Measurements from ENCODE around the gene B3GAT1.

B3GAT1 gene

DNA sequence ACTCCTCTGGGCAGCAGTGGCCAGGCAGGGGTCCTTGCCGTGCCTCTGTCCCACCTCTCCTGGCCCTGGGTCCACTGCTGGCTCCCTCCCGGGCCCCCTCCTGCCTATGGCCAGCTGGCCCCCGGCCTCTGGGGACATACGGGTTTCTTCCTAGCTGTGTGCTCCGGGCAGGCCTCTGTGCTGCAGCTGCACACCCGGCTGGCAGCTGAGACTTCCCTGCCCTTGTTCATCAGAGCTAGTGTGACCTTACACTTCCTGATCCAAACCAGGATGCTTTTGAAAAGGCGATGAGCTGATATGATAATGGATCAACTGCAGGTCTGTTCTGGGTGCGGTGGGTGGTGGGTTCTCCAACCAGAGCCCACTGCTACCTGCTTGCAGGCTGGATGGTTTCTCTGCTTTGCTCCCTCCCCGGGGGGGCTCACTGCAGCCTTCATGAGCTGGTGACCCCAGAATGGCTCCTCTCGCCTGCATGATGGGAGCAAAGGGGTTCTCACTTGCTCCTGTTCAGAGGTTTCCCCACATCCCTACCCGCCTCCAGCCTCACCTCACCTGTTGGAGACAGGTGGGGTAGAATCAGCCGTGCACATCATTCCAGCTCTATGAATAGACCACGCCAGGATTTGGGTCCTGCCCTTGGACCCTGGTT is 13.3 kb downstream of the B3GAT1 start:
- Histone ChIP-seq H3K36me3 (ENCODE audit: insufficient read depth, low read length) (no peaks in the 10 kb centered on the region), H2AFZ (ENCODE audit: low read length, unreplicated experiment) (no peak overlapping the region), H3K4me1 (ENCODE audit: control insufficient read depth, insufficient read depth, low read length, unreplicated experiment) (no peaks in the 10 kb centered on the region), H3K79me2 (ENCODE audit: control insufficient read depth, insufficient read depth, low read length, unreplicated experiment) (no peaks in the 10 kb centered on the region), H3K27ac (ENCODE audit: low read depth, low read length) (no peak overlapping the region), H3K27me3 (ENCODE audit: insufficient read depth, low read length) (no peaks in the 10 kb centered on the region), H3K4me3 (ENCODE audit: low read depth, low read length) (no peak overlapping the region)

DNA sequence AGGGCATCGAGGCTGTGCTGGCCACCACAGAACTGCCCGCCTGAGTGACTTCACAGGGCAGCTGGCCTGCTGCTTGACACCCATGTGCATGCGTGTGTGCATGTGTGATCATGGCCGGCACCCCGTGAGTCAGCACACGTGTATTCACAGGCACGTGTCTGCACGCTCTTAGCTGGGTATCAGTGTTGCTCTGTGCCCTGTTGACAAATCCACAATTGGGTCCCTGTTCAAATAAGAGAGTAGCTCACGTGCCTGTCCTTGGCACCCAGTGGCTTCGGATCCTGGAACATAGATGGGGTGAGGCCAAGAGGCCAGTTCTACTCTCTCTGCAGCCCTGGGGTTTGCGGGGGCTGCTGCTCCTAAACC is 14.0 kb downstream of the B3GAT1 start:
- H3K27me3 ChIP-seq (ENCODE audit: insufficient read depth, low read length), result no peaks in the 10 kb centered on the region
- H3K4me1 ChIP-seq (ENCODE audit: control insufficient read depth, insufficient read depth, low read length, unreplicated experiment), result no peaks in the 10 kb centered on the region
- H2AFZ ChIP-seq (ENCODE audit: low read length, unreplicated experiment), result no peak overlapping the region

DNA sequence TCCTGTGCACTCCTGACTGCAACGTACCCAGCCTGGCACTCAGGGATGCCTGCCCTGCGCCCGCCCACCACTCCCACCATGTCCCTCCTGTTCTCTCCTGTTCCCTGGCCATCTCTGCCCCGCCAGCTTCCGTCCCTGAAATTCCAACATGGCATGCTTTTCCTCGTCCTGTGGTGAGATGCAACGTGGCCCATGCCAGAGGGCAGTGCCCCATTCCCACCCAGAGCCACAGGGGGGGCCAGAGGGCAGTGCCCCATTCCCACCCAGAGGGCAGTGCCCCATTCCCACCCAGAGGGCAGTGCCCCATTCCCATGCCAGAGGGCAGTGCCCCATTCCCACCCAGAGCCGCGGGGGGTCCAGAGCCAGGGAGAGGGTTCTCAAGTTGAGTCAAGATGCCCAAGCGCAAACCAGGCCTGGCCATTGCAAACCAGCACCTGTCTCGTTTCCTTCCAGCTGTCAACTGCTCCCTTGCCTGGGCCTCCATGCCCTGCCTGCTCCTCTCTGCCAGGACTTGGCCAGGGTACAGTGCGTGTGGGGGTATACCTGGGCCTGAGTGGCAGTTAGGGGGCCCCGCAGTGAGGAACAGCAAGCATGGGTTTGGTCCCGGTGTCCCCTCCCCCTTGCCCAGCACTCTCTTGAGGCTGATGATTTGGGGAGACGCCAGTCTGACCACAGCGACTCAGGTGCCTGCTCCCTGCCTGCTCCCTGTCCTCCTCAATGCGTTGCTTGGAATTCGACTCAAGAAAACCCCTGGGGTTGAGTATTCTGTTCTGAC is 14.6 kb downstream of the B3GAT1 start:
- H2AFZ ChIP-seq (ENCODE audit: low read length, unreplicated experiment), result no peak overlapping the region
- no peaks in the 10 kb centered on the region for H3K36me3 ChIP-seq (ENCODE audit: insufficient read depth, low read length)
- no peaks in the 10 kb centered on the region for H3K79me2 ChIP-seq (ENCODE audit: control insufficient read depth, insufficient read depth, low read length, unreplicated experiment)
- no peak overlapping the region for H3K4me3 ChIP-seq (ENCODE audit: low read depth, low read length)
- H3K27me3 ChIP-seq (ENCODE audit: insufficient read depth, low read length), result no peaks in the 10 kb centered on the region
- no peaks in the 10 kb centered on the region for H3K4me1 ChIP-seq (ENCODE audit: control insufficient read depth, insufficient read depth, low read length, unreplicated experiment)
- no peak overlapping the region for H3K27ac ChIP-seq (ENCODE audit: low read depth, low read length)

More for the DNA sequence above, 14.0 kb downstream of the B3GAT1 start:
- H3K27ac ChIP-seq (ENCODE audit: low read depth, low read length), result no peak overlapping the region
- no peaks in the 10 kb centered on the region for H3K36me3 ChIP-seq (ENCODE audit: insufficient read depth, low read length)
- no peak overlapping the region for H3K4me3 ChIP-seq (ENCODE audit: low read depth, low read length)
- no peaks in the 10 kb centered on the region for H3K79me2 ChIP-seq (ENCODE audit: control insufficient read depth, insufficient read depth, low read length, unreplicated experiment)

DNA sequence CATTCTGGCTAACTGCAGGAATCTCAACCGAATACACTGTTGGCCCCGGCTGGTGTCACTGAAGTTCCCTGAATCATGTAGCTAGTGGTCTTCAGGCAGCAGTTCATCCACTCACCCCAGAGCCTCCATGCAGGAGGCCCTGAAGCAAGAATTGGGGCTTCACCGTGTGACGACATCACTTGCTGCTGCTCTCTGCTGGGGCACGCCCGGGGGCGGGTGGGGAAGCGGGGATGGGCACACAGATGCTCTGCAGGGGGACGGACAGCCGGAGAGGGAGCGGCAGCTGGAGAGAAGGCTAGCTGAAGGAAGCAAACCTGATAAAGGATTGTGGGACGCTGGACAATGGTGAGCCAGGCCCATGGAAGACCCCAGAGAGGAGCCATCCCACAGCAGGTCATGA is 17.0 kb downstream of the B3GAT1 start:
- Histone ChIP-seq H2AFZ (ENCODE audit: low read length, unreplicated experiment) (no peak overlapping the region), H3K27ac (ENCODE audit: low read depth, low read length) (no peak overlapping the region), H3K79me2 (ENCODE audit: control insufficient read depth, insufficient read depth, low read length, unreplicated experiment) (no peaks in the 10 kb centered on the region), H3K4me3 (ENCODE audit: low read depth, low read length) (no peak overlapping the region), H3K27me3 (ENCODE audit: insufficient read depth, low read length) (no peaks in the 10 kb centered on the region), H3K4me1 (ENCODE audit: control insufficient read depth, insufficient read depth, low read length, unreplicated experiment) (no peaks in the 10 kb centered on the region), H3K36me3 (ENCODE audit: insufficient read depth, low read length) (no peaks in the 10 kb centered on the region)

DNA sequence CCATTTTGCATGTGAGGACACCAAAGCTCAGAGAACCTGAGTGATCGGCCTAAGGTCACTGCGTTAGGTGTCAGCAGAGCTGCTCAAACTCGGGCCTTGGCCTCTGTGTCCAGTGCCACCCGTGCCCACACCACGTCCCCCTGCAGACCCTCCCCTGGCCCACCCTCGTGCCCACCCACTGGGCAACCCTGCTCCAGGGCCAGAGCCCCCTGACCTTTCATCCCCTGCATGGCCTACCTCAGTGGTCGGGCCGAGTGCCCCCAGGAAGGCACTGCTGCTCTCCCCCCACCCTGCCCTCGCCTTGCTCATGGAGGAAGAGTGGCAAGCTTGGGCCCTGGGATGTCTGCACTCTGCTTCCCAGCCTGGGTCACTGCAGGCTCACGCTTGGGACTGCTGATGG is 17.7 kb downstream of the B3GAT1 start:
- H2AFZ ChIP-seq (ENCODE audit: low read length, unreplicated experiment), result no peak overlapping the region
- no peak overlapping the region for H3K4me3 ChIP-seq (ENCODE audit: low read depth, low read length)
- H3K79me2 ChIP-seq (ENCODE audit: control insufficient read depth, insufficient read depth, low read length, unreplicated experiment), result no peaks in the 10 kb centered on the region
- H3K27ac ChIP-seq (ENCODE audit: low read depth, low read length), result no peak overlapping the region
- H3K27me3 ChIP-seq (ENCODE audit: insufficient read depth, low read length), result no peaks in the 10 kb centered on the region
- H3K36me3 ChIP-seq (ENCODE audit: insufficient read depth, low read length), result no peaks in the 10 kb centered on the region
- no peaks in the 10 kb centered on the region for H3K4me1 ChIP-seq (ENCODE audit: control insufficient read depth, insufficient read depth, low read length, unreplicated experiment)

DNA sequence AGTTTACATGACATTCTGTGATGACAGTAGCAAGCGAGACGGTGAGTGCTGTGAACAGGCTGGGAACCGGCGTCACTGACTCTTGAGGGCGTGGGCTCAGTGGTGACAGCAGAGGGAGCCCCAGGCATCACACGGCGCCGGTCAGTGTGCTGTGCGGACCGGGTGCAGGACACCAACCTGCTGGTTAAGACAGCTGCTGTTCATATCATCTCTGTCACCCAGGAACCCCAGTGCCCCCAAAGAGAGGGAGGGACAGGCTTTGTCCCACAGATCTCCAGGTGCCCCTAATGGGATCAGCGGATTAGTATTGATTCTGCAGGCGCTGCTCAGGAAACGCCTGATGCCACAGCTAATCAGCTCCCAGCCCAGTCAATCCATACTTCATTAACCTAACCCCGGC is 18.4 kb downstream of the B3GAT1 start:
- Histone ChIP-seq H3K4me3 (ENCODE audit: low read depth, low read length) (no peak overlapping the region), H2AFZ (ENCODE audit: low read length, unreplicated experiment) (no peak overlapping the region), H3K27me3 (ENCODE audit: insufficient read depth, low read length) (no peaks in the 10 kb centered on the region), H3K27ac (ENCODE audit: low read depth, low read length) (no peak overlapping the region), H3K79me2 (ENCODE audit: control insufficient read depth, insufficient read depth, low read length, unreplicated experiment) (no peaks in the 10 kb centered on the region), H3K36me3 (ENCODE audit: insufficient read depth, low read length) (no peaks in the 10 kb centered on the region), H3K4me1 (ENCODE audit: control insufficient read depth, insufficient read depth, low read length, unreplicated experiment) (no peaks in the 10 kb centered on the region)

DNA sequence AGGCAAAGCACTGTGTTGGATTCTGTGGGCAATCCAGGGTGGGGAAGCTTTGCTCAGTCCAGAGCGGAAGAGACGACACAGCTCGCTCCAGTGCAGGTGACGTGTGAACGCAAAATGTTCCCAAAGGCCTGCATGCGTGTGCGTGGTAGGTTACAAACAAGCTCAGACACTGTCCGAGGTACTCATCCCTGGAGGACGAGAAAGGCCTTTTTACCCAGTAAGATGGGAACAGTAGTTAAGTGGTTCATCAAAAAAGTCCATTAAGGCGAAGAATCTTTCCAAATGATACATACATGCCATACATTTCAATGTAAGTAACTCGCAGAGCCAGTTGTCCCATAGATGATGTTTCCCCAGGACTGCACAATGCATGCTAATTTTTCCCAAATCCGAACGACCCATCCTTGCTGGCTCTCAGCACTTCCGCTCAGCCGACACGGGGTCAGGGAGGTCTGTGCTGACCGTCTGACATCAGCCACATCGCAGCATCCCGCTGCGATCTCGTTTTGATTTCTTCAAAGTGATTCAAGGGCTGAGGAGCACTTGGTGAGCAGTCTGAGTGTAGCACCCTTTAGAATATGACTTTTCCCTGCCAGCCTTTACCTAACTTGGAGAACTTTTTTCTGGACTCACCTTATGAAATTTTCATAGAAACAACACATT is 19.0 kb downstream of the B3GAT1 start:
- H2AFZ ChIP-seq (ENCODE audit: low read length, unreplicated experiment), result no peak overlapping the region
- H3K36me3 ChIP-seq (ENCODE audit: insufficient read depth, low read length), result no peaks in the 10 kb centered on the region
- no peaks in the 10 kb centered on the region for H3K79me2 ChIP-seq (ENCODE audit: control insufficient read depth, insufficient read depth, low read length, unreplicated experiment)
- no peak overlapping the region for H3K27ac ChIP-seq (ENCODE audit: low read depth, low read length)
- no peaks in the 10 kb centered on the region for H3K27me3 ChIP-seq (ENCODE audit: insufficient read depth, low read length)
- no peak overlapping the region for H3K4me3 ChIP-seq (ENCODE audit: low read depth, low read length)
- H3K4me1 ChIP-seq (ENCODE audit: control insufficient read depth, insufficient read depth, low read length, unreplicated experiment), result no peaks in the 10 kb centered on the region

DNA sequence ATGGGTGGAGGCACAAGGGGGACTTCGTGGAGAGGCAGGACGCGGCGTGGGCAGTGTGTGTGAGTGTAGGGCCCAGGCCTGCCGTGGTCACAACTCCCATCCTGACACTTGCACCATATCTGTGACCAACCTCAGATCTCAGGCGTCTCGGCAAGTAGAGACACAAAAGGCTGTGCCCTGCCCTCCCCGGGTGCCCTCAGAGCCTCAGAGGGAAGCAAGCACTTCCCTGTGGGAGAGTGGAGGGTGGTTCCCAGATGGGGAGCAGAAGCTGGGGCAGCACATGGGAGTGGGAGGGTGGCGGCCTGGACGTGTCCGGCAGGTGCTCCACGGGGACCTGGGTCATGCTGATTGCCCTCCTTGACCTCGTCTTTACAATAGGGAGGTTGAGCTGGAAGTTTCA is 20.4 kb downstream of the B3GAT1 start:
- no peaks in the 10 kb centered on the region for H3K79me2 ChIP-seq (ENCODE audit: control insufficient read depth, insufficient read depth, low read length, unreplicated experiment)
- H3K4me3 ChIP-seq (ENCODE audit: low read depth, low read length), result no peak overlapping the region
- H3K36me3 ChIP-seq (ENCODE audit: insufficient read depth, low read length), result no peaks in the 10 kb centered on the region
- H3K27ac ChIP-seq (ENCODE audit: low read depth, low read length), result no peak overlapping the region
- H2AFZ ChIP-seq (ENCODE audit: low read length, unreplicated experiment), result no peak overlapping the region
- no peaks in the 10 kb centered on the region for H3K4me1 ChIP-seq (ENCODE audit: control insufficient read depth, insufficient read depth, low read length, unreplicated experiment)
- H3K27me3 ChIP-seq (ENCODE audit: insufficient read depth, low read length), result no peaks in the 10 kb centered on the region

DNA sequence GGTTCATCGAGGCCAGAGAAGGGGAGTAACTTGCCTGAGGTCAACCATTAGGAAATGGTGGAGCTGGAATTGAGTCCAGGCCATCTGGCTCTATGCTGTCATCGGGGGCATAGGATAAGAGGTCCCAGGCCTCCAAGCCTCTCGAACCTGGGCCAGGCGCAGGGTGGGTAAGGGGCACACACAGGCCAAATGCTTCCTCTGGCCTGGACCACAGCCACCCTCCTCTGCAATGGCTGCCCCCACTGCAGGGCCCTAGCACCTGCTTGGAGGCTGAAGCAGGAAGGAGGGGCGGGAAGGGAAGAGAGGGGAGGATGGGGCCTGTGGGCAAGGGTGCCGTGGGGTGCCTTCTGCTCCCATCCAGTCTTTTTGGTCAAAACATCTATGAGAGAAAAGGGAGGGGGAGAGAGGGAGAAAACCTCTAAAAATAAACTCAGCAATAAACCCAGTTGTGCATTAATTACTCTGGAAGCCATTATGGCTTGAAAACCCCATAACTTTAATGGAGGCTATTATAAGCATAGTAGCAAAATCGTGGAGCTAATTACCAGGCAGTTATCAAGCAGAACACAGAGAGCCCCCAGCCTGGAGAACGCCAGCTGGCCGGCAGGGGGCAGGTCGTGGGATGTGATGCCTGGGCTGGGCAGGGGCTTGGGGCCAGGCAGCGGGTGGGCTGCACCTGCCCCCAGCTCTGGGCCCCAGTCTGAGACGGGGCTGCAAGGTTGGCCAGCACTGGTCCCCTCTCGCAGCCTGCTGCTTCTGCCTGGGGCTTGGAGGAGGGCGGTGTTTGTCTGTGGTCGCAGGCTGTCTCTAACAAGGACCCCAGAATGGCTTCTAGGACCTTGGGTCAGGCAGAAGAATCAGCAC is 21.1 kb downstream of the B3GAT1 start:
- H3K4me3 ChIP-seq (ENCODE audit: low read depth, low read length), result no peak overlapping the region
- H3K27ac ChIP-seq (ENCODE audit: low read depth, low read length), result no peak overlapping the region
- H3K4me1 ChIP-seq (ENCODE audit: control insufficient read depth, insufficient read depth, low read length, unreplicated experiment), result no peaks in the 10 kb centered on the region
- H3K36me3 ChIP-seq (ENCODE audit: insufficient read depth, low read length), result no peaks in the 10 kb centered on the region
- H3K79me2 ChIP-seq (ENCODE audit: control insufficient read depth, insufficient read depth, low read length, unreplicated experiment), result no peaks in the 10 kb centered on the region
- no peaks in the 10 kb centered on the region for H3K27me3 ChIP-seq (ENCODE audit: insufficient read depth, low read length)
- H2AFZ ChIP-seq (ENCODE audit: low read length, unreplicated experiment), result no peak overlapping the region

DNA sequence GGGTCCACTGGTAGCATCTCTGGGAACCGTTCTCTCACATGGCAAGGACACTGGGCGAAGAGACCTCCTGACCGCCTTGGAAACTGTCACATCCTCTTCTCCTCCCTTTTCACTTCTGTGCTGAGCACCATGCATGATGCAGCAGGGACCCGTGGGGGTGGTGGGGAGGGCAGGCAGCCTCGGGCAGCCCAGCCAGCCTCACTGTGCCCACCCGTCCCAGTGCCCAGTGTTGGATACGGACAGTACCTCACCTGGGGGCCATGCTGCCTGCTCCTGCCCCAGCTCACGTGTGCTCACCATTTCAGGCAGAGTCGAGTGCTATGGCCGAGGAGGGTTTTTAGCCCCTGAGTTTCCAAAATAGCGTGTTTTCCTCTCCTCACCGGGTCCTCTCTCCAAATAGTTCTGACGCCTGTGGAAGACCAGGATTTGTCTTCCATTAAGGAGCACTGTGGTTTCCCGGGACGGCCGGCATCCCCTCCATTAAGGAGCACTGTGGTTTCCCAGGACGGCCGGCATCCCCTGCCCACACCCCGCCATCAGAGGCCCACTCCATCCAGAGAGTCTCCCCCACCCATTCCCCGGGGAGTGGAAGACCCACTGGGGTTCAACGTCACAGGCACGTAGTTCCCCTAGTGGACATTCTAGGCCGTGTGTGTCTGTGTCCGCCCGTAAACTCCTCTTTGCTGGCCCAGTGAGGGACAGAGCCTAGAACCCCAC is 22.4 kb downstream of the B3GAT1 start:
- Histone ChIP-seq H3K4me3 (ENCODE audit: low read depth, low read length) (no peak overlapping the region), H3K79me2 (ENCODE audit: control insufficient read depth, insufficient read depth, low read length, unreplicated experiment) (no peaks in the 10 kb centered on the region), H3K27ac (ENCODE audit: low read depth, low read length) (no peak overlapping the region), H2AFZ (ENCODE audit: low read length, unreplicated experiment) (no peak overlapping the region), H3K27me3 (ENCODE audit: insufficient read depth, low read length) (no peaks in the 10 kb centered on the region), H3K4me1 (ENCODE audit: control insufficient read depth, insufficient read depth, low read length, unreplicated experiment) (no peaks in the 10 kb centered on the region), H3K36me3 (ENCODE audit: insufficient read depth, low read length) (no peaks in the 10 kb centered on the region)
